Measurements from ENCODE around the gene IFNA17. TPM values are rescaled to one million over a fixed set of nuclear protein-coding genes. Genes with fewer than 3 reads are reported as not detected.
"Not testable (repeated sequence)": the region's sequence is repeated elsewhere in the genome, so short reads cannot be mapped to it uniquely, and the experiment has no call there.

The IFNA17 gene
- total and polyA plus RNA-seq, 8 donors, result not detected

DNA sequence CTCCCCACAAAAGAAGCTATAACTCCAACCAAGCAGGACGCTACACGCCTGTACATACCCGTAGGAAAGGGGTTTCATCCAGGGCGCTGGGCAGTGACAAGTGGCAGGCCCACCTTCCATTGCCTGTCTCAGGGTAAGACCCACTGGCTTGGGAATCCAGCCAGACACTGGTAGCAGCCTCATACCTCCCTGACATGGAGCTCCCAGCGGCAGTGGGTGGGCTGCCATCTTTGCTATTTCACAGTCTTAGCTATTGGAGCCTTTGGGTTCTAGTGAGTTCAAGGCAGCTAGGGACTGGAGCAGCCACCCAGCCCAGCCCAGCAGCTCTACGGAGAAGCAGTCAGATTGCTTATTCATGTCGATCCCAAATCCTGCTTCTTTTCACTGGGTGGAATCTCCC is 17.7 kb downstream of the IFNA17 start:
- Histone ChIP-seq H3K9me3 (no peaks in the 10 kb centered on the region), H3K4me3 (no peak overlapping the region), H3K4me1 (no peaks in the 10 kb centered on the region), H3K36me3 (no peaks in the 10 kb centered on the region), H3K27ac (no peak overlapping the region), H3K27me3 (no peaks in the 10 kb centered on the region)
- DNase-seq, result peak in 1 of 6 donors; percentile 45
- no peak for FAIRE-seq
- TF ChIP-seq, protein P1, sequence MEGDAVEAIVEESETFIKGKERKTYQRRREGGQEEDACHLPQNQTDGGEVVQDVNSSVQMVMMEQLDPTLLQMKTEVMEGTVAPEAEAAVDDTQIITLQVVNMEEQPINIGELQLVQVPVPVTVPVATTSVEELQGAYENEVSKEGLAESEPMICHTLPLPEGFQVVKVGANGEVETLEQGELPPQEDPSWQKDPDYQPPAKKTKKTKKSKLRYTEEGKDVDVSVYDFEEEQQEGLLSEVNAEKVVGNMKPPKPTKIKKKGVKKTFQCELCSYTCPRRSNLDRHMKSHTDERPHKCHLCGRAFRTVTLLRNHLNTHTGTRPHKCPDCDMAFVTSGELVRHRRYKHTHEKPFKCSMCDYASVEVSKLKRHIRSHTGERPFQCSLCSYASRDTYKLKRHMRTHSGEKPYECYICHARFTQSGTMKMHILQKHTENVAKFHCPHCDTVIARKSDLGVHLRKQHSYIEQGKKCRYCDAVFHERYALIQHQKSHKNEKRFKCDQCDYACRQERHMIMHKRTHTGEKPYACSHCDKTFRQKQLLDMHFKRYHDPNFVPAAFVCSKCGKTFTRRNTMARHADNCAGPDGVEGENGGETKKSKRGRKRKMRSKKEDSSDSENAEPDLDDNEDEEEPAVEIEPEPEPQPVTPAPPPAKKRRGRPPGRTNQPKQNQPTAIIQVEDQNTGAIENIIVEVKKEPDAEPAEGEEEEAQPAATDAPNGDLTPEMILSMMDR (IDR thresholded peaks at IDR 0.05), result no peak
- WGBS, 2 donors, result 70 to 86% methylated on average over 7 of the region's 7 CpGs
- intact Hi-C loops (cut with DNase I), result no loop called here
- ATAC-seq, result no peak

DNA sequence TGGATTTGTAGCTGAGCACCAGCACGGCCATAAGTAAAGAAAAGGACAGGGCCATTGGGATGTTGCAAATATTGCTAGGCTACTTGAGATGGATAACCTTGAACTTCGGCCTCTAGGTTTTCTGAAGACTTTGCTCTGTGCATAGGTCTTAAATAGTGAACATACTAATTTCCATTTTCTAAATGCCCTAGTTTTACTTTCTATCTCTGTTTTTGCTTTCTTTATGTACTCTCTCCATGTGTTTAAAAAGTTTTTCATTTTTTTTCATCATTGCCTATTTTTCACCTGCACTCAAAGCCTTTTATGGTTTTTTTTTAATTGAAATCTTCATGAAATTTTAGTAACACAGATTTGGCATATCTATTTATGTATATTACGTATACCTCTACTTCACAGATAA is 21.0 kb downstream of the IFNA17 start, which contains the start of gene IFNA10:
Gene IFNA10 (minus strand): TSS at position 101 of the 400 bp plus-strand sequence. CDS start 46 bp downstream, at position 55.
- 58 to 59% methylated on average over 3 of the region's 3 CpGs for WGBS, 2 donors
- H3K36me3 ChIP-seq; H3K27ac ChIP-seq; ATAC-seq; H3K4me1 ChIP-seq; H3K9me3 ChIP-seq; intact Hi-C loops (cut with DNase I); H3K27me3 ChIP-seq; DNase-seq; H3K4me3 ChIP-seq: not testable (repeated sequence)
- peak; percentile 75 for FAIRE-seq

DNA sequence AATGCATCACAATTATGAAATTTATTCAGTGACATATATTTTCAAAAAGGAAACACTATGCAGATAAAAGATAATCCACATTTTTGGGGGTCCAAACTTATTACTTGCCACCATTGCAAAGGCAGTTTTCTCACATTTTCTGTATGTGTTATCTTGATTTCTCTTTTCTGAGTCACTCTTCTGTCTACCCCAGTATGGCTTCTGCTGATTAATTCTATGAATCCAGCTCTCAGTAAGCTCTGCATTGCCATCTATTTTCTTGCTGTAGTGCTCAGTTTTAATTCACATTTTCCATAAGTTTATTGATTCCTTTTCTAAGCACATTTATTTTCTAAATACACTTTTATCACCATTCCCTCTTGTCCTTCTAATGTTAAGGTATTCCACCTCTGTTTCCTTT is 22.8 kb downstream of the IFNA17 start:
- FAIRE-seq, result no peak
- TF ChIP-seq, protein P1 (IDR thresholded peaks at IDR 0.05), result no peak
- Histone ChIP-seq H3K9me3 (no peaks in the 10 kb centered on the region), H3K36me3 (no peaks in the 10 kb centered on the region), H3K27me3 (no peaks in the 10 kb centered on the region), H3K4me3 (no peak overlapping the region), H3K4me1 (no peaks in the 10 kb centered on the region), H3K27ac (no peak overlapping the region)
- no peak for DNase-seq
- ATAC-seq, result no peak
- intact Hi-C loops (cut with DNase I), result no loop called here

DNA sequence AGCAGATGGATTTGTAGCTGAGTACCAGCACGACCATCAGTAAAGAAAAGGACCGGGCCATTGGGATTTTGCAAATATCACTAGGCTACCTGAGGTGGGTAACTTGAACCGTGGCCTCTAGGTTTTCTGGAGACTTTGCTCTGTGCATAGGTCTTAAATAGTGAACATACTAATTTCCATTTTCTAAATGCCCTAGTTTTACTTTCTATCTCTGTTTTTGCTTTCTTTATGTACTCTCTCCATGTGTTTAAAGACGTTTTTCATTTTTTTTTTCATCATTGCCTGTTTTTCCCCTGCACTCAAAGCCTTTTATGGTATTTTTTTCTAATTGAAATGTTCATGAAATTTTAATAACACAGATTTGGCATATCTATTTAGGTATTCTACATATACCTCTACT is 25.9 kb downstream of the IFNA17 start, which contains the start of gene IFNA7:
Gene IFNA7 (minus strand): TSS at position 101 of the 400 bp plus-strand sequence. CDS start 40 bp downstream, at position 61.
- H3K4me1 ChIP-seq; H3K4me3 ChIP-seq; FAIRE-seq; H3K9me3 ChIP-seq; H3K36me3 ChIP-seq; ATAC-seq; H3K27ac ChIP-seq; intact Hi-C loops (cut with DNase I); DNase-seq; H3K27me3 ChIP-seq: not testable (repeated sequence)
- 42 to 51% methylated on average over 4 of the region's 4 CpGs for WGBS, 2 donors

DNA sequence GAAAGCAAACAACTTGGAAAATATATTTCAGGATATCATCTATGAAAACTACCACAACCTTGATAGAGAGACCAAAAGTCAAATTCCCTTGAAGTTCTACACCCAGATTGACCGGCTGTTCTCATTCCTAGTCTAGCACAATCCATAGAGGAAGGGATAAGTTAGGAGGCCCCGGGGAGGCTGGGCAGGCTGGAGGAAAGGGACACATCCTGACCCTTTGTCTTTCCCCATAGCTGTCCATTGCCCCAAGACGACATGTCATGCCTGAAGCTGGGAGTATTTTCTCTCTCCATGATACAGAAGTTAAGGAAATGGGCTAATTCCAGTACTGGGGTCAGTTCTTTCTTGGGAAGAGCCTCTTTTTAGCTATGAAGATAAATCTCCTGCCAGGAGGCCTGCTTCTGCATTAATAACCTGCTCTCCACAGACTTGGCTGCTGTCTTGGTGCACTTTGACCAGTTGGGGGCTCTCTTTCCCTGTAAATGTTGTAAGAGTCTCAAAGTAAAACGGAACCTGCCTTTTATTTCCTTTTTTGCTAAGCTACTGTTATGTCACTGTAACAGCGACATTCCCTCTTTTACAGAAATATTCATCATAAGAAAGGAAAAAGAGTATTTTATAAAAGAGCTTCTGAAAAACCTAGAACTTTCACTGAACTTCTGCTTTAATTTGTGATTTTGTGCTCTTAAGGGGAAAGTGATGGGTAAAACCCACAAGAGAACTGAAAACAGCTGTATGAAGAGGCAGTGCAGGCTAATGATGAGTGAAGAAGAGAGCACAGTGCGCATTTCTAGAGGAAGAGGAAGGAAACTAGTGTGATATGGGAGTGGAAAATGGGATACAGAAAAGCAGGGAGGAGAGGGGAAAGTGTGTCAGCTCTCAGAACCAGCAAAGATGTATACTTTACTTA is 32.9 kb downstream of the IFNA17 start:
- ATAC-seq (peak; percentile 60 to 93 (median 84)), DNase-seq (peak in 1 of 6 donors; percentile 23)
- intact Hi-C loops (cut with DNase I); H3K27ac ChIP-seq; H3K9me3 ChIP-seq; H3K4me3 ChIP-seq; H3K27me3 ChIP-seq; FAIRE-seq; H3K36me3 ChIP-seq; H3K4me1 ChIP-seq: not testable (repeated sequence)
- 32 to 43% methylated on average over 6 of the region's 6 CpGs for WGBS, 2 donors
- TF ChIP-seq, protein P1 (IDR thresholded peaks at IDR 0.05), result peak in 2 of 4 donors; percentile 14 to 18

DNA sequence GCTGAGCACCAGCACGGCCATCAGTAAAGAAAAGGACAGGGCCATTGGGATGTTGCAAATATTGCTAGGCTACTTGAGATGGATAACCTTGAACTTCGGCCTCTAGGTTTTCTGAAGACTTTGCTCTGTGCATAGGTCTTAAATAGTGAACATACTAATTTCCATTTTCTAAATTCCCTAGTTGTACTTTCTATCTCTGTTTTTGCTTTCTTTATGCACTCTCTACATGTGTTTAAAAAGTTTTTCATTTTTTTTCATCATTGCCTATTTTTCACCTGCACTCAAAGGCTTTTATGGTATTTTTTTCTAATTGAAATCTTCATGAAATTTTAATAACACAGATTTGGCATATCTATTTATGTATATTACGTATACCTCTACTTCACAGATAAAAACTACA is 40.5 kb downstream of the IFNA17 start, which contains the start of gene IFNA4:
Gene IFNA4 (minus strand): TSS at position 101 of the 400 bp plus-strand sequence. CDS start 56 bp downstream, at position 45.
- intact Hi-C loops (cut with DNase I); H3K4me1 ChIP-seq; H3K4me3 ChIP-seq; H3K27ac ChIP-seq; DNase-seq; H3K27me3 ChIP-seq; FAIRE-seq; ATAC-seq; H3K36me3 ChIP-seq; H3K9me3 ChIP-seq: not testable (repeated sequence)
- 55 to 65% methylated on average over 3 of the region's 3 CpGs for WGBS, 2 donors
